ENCODE results near the gene DNMBP.

DNA sequence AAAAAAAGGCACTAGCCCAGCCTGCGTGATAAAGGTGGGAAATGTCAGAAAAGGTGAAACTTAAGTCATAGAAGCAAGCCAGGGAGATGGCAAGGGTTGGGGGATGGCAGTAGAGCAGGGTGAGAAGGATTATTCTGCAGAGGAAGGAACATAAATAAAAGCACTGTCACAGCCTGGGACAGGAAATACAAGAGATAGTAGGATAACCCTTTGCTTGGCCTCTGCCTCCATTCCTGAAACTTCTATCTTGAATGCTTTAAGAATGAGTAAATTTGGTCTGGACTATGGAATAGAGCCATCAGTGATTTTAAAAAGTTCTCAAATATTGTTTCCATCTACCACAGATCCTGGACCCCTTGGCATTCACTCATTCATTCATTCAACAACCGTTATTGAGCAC is 177.3 kb downstream of the DNMBP start:
- TF ChIP-seq, protein P1, sequence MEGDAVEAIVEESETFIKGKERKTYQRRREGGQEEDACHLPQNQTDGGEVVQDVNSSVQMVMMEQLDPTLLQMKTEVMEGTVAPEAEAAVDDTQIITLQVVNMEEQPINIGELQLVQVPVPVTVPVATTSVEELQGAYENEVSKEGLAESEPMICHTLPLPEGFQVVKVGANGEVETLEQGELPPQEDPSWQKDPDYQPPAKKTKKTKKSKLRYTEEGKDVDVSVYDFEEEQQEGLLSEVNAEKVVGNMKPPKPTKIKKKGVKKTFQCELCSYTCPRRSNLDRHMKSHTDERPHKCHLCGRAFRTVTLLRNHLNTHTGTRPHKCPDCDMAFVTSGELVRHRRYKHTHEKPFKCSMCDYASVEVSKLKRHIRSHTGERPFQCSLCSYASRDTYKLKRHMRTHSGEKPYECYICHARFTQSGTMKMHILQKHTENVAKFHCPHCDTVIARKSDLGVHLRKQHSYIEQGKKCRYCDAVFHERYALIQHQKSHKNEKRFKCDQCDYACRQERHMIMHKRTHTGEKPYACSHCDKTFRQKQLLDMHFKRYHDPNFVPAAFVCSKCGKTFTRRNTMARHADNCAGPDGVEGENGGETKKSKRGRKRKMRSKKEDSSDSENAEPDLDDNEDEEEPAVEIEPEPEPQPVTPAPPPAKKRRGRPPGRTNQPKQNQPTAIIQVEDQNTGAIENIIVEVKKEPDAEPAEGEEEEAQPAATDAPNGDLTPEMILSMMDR (IDR thresholded peaks at IDR 0.05), result no peak
- no peak for TF ChIP-seq POLR2A (IDR thresholded peaks at IDR 0.05)
